H1 (cell line): Measurements from ENCODE around the gene HS3ST6. TPM values are rescaled to one million over a fixed set of nuclear protein-coding genes. Genes with fewer than 3 reads are reported as not detected.

Experiments used
- CTBP2 ChIP-seq: IDR thresholded peaks from 2 replicates; pipeline ENCODE4 v1.7.0; 2011; ENCODE audit warnings: borderline replicate concordance, mild to moderate bottlenecking, moderate library complexity, mixed read lengths, low read length; ENCODE audit not compliant: insufficient read depth, insufficient read length
- EGR1 ChIP-seq: IDR thresholded peaks from 2 replicates; pipeline ENCODE4 v1.6.1; 2011; ENCODE audit warnings: low read depth, low read length, borderline replicate concordance
- JUND ChIP-seq: IDR thresholded peaks from 2 replicates; pipeline ENCODE4 v1.6.1; 2011; ENCODE audit warnings: mild to moderate bottlenecking, improper control_type of control experiment, low read length
- NRF1 ChIP-seq: IDR thresholded peaks from 2 replicates; pipeline ENCODE4 v1.6.1; 2011; ENCODE audit warnings: mild to moderate bottlenecking, low read depth, low read length, improper control_type of control experiment
- PHF8 ChIP-seq: fragments of 200-600 bp; sonication (generic); conservative IDR thresholded peaks from 2 replicates; pipeline ENCODE4 v1.7.1; 2012; ENCODE audit warnings: low read depth, mild to moderate bottlenecking, inconsistent platforms, low read length, moderate library complexity
- TCF12 ChIP-seq: IDR thresholded peaks from 2 replicates; pipeline ENCODE4 v1.6.1; 2011; ENCODE audit warnings: low read depth, mild to moderate bottlenecking, low read length
- YY1 ChIP-seq: IDR thresholded peaks from 2 replicates; pipeline ENCODE4 v1.6.1; 2011; ENCODE audit warnings: low read depth, mild to moderate bottlenecking, low read length
- polyA plus RNA-seq, 7 experiments: library from polyadenylated mRNA; depleted of rRNA in 3 of 7; stranded (reverse) in 5 of 7; unstranded in 2 of 7; fragments of >200 nt in 5 of 7; fragments of 200-250 nt in 2 of 7; gene quantifications; 1 replicate in 5 of 7; 2 replicates in 1 of 7; 4 replicates in 1 of 7; pipeline versions ENCODE4 v1.2.1 to v1.2.3, GENCODE V29; 2011 to 2013; ENCODE audit warnings: missing spikeins in 2 of 7, mixed read lengths in 2 of 7
- total RNA-seq: library from RNA; stranded (reverse); fragmentation: NEBNext Ultra II Directional; extraction: Animal tissue kit (Norgen Biotek cat#: 25700); gene quantifications from 2 replicates; pipeline ENCODE4 v1.2.1, GENCODE V29; 2021

Gene HS3ST6
- total and polyA plus RNA-seq, 2 of the 8 experiments (the other 6 are each of a cell fraction or from before 2014, with no cell fraction given) = 0.36 to 0.39 TPM

DNA sequence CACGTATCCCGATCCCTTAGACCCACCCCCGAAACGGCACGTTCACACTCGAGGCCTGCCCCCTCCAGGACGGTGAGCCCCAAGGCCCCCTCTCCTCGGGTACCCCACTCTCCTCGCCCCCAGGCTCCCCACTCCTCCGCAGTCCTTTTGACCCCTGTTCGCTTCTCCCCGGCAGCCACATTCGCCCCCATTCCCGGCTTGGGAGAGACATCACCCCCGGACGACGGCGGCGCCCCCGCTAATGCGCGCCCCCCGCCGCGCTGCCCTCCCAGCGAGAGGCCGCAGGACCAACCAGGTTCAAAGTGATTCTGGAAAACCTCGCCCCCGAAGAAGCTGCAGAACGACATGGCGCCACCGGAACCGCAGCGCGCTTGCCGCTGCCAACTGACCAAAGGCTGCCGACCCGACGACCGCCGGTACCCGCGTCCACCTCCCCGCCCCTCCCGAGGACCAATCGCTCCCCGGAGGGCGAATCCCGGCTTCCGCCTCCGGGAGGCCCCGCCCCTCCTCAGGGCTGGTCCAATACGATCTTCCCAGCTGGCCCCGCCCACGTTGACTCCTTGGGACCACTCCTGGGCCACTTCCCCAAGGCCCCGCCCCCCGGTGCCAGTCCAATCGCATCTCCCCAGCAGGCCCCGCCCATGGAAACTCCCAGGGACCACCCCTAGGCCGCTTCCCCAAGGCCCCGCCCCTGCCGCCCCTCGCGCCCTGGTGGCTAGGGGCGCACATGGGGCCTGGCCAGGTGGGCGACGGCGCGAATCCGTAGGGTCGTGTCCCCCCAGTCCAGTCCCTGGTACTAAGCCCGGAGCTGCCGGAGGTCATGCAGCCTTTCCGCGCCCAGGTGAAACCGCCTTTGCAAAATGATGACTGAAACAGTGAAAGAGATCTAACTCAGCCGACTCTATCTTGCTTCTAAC, 24.9 kb upstream of the HS3ST6 start, which contains the start of gene MSRB1 (continued):
- no peak for TF ChIP-seq JUND
- TF ChIP-seq NRF1 = no peak
- no peak for TF ChIP-seq TCF12
- peak; percentile 87 for TF ChIP-seq PHF8
- no peak for TF ChIP-seq EGR1
- TF ChIP-seq CTBP2 = no peak
- no peak for TF ChIP-seq YY1
- TF ChIP-seq, all 59 proteins: peak for 14
